ENCODE measurements around the gene PPY. TPM values are rescaled to one million over a fixed set of nuclear protein-coding genes. Genes with fewer than 3 reads are reported as not detected.

PPY gene
- total and polyA plus RNA-seq, 10 of the 15 experiments (the other 5 are each of a cell fraction or from before 2014, with no cell fraction given): 0.91 TPM; not detected in 9

- Histone ChIP-seq H3K9me3 (replicated peaks; ENCODE audit: control insufficient read depth, insufficient read depth, low read length) (no peaks in the 10 kb centered on the region), H3K36me3 (ENCODE audit: control insufficient read depth in 2 of 2, insufficient read depth in 2 of 2, low read length in 1 of 2) (no peaks in the 10 kb centered on the region), H3K27ac (ENCODE audit: control insufficient read depth, insufficient read depth) (no peak overlapping the region), H2AFZ (ENCODE audit: control insufficient read depth, low read depth, low read length) (no peak overlapping the region), H4K20me1 (ENCODE audit: control insufficient read depth, insufficient read depth) (no peaks in the 10 kb centered on the region), H3K27me3 (replicated peaks in 1 of 2; ENCODE audit: control insufficient read depth in 2 of 2, insufficient read depth in 2 of 2, low read length in 1 of 2) (peaks cover 3 to 21% of the 10 kb centered on the region in 2 experiments; a peak in 3 of 4 replicates), H3K79me2 (ENCODE audit: control insufficient read depth, insufficient read depth, low read length) (no peaks in the 10 kb centered on the region), H3K9ac (ENCODE audit: control insufficient read depth, insufficient read depth, low read length) (no peak overlapping the region), H3K4me2 (ENCODE audit: control insufficient read depth, insufficient read depth) (no peak overlapping the region), H3K4me1 (ENCODE audit: control insufficient read depth, insufficient read depth, low read length) (no peaks in the 10 kb centered on the region), H3K4me3 (no peak overlapping the region)
- SMC1A ChIA-PET (ENCODE audit: uncharacterized antibody, unreplicated experiment): no interaction called here
- no TSS peak for BruUV-seq (replicated peaks)
- in situ Hi-C loops (cut with MboI) (no loop called here), intact Hi-C loops (cut with micrococcal nuclease; ENCODE audit: unreplicated experiment) (no loop called here)
- TF ChIP-seq MYB (IDR thresholded peaks at IDR 0.05; ENCODE audit: borderline replicate concordance, low read depth, low read length) (no peak), ATF7 (IDR thresholded peaks at IDR 0.05; ENCODE audit: low read depth) (no peak), MEF2B (IDR thresholded peaks at IDR 0.05; ENCODE audit: partially characterized antibody, poor library complexity, severe bottlenecking) (no peak), REST (IDR thresholded peaks at IDR 0.05; ENCODE audit: low read depth, low read length) (no peak), IRF5 (IDR thresholded peaks at IDR 0.05; ENCODE audit: borderline replicate concordance) (no peak), HCFC1 (IDR thresholded peaks at IDR 0.05; ENCODE audit: low read length) (no peak), EGR1 (IDR thresholded peaks at IDR 0.05; ENCODE audit: borderline replicate concordance in 1 of 2, low read depth in 2 of 2, low read length in 2 of 2) (no peak), SUPT20H (IDR thresholded peaks at IDR 0.05; ENCODE audit: borderline replicate concordance, control insufficient read depth, low read depth, low read length) (no peak), LARP7 (IDR thresholded peaks at IDR 0.05) (no peak), SREBF1 (IDR thresholded peaks at IDR 0.05; ENCODE audit: low read length) (no peak), TAF1 (IDR thresholded peaks at IDR 0.05; ENCODE audit: borderline replicate concordance, low read depth, low read length) (no peak)
- RAD21 ChIA-PET (ENCODE audit: unreplicated experiment): no interaction called here
- FAIRE-seq: no peak
- POLR2A ChIA-PET: no interaction called here
- no peak for ATAC-seq
- 71% methylated on average over 7 of the region's 7 CpGs for WGBS (ENCODE audit: insufficient coverage, insufficient replicate concordance, low lambda C conversion rate, missing lambda C conversion rate)
- DNase-seq (ENCODE audit: low read depth, low spot score): no peak
- CTCF ChIA-PET: interaction anchor here (1.4 kb wide), 1 partner anchor 43 kb away, joined by 7 read pairs; no protein-coding TSS in a partner anchor
Observed at GRCh38 chr17:43986225-43986981, 44.1 kb upstream of the PPY start.
